HG03520 (cell line): ENCODE data around the gene LRTM2.

Experiments used
- ATAC-seq: cut with Tn5 transposase; IDR thresholded peaks from one replicate; pipeline ENCODE4 v1.9.1; 2021; ENCODE audit warnings: mild to moderate bottlenecking, moderate library complexity; ENCODE audit not compliant: unreplicated experiment

LRTM2 gene

GRCh38 chr12:1842183-1842904 lies 22.0 kb downstream of the LRTM2 start:
- ATAC-seq = no peak

- no peak for ATAC-seq
These were observed 22.7 kb downstream of the LRTM2 start for GRCh38 chr12:1842905-1843640.

- no peak for ATAC-seq
These were observed 23.3 kb downstream of the LRTM2 start for GRCh38 chr12:1843641-1844005.

- no peak for ATAC-seq
These were observed 23.9 kb downstream of the LRTM2 start for GRCh38 chr12:1844223-1844622.

- no peak for ATAC-seq
These were observed 24.5 kb downstream of the LRTM2 start for GRCh38 chr12:1844661-1845409.

- no peak for ATAC-seq
These were observed 25.1 kb downstream of the LRTM2 start for GRCh38 chr12:1845427-1845826.

GRCh38 chr12:1845886-1846285 lies 25.5 kb downstream of the LRTM2 start:
- ATAC-seq = no peak

GRCh38 chr12:1846421-1847405 lies 26.3 kb downstream of the LRTM2 start:
- ATAC-seq = no peak

- ATAC-seq = no peak
These were observed 27.0 kb downstream of the LRTM2 start for GRCh38 chr12:1847411-1847810.

- no peak for ATAC-seq
These were observed 27.8 kb downstream of the LRTM2 start for GRCh38 chr12:1848146-1848545.

GRCh38 chr12:1848745-1849144 lies 28.4 kb downstream of the LRTM2 start:
- ATAC-seq = no peak

GRCh38 chr12:1851151-1851701 lies 30.9 kb downstream of the LRTM2 start:
- ATAC-seq = no peak

GRCh38 chr12:1852076-1852475 lies 31.7 kb downstream of the LRTM2 start:
- ATAC-seq = no peak

GRCh38 chr12:1853716-1854115 lies 33.4 kb downstream of the LRTM2 start:
- ATAC-seq = no peak

GRCh38 chr12:1855241-1855640 lies 34.9 kb downstream of the LRTM2 start:
- ATAC-seq = no peak

- ATAC-seq = no peak
These were observed 36.7 kb downstream of the LRTM2 start for GRCh38 chr12:1857086-1857485.

- no peak for ATAC-seq
These were observed 37.5 kb downstream of the LRTM2 start for GRCh38 chr12:1857821-1858220.

- no peak for ATAC-seq
These were observed 38.1 kb downstream of the LRTM2 start for GRCh38 chr12:1858456-1858855.

- ATAC-seq = no peak
These were observed 39.3 kb downstream of the LRTM2 start for GRCh38 chr12:1859643-1860042.

GRCh38 chr12:1862973-1863372 lies 42.6 kb downstream of the LRTM2 start:
- no peak for ATAC-seq
